ENCODE measurements around the gene SLC2A2.

The SLC2A2 gene

GRCh38 chr3:171028779-171029232 is 2.3 kb upstream of the SLC2A2 start:
- no peak for DNase-seq (ENCODE audit: low spot score)

DNA sequence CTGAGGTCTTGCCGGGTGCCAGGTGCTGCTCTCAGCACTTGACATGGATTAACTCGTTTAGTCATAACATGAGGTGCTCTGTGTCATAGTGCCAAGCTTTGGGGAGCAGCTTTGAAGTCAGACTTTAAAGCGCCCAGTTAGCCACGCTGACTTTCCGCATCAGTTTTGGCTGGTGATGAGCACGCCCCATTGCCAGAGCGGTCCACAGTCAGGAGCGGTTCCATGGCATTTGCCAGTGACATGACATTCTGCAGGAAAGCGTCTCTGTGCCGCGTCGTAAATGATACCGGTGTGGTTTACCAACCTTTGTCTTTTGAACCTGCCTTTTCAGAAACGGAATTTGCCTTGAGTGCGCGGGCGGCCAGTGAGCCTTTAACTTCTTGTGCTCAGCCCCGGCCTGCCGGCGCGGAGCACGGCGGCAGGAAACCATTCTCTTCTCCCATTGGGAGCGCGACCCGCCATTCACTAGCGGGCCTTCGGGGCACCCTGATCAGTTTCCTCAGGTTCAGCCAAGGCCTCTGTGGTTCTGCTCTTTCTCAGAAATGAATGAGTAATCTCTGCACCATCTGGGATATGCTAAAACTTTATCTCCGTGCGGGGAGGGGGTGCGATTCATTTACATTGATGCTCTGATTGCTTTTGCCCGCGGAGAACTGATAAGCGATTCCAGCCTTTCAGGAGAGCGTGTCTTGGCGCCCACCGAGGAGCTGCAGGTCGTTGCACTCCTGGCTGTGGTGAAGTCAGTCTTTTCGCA is 1.7 kb upstream of the SLC2A2 start:
- DNase-seq (ENCODE audit: low spot score): peak; percentile 62

DNA sequence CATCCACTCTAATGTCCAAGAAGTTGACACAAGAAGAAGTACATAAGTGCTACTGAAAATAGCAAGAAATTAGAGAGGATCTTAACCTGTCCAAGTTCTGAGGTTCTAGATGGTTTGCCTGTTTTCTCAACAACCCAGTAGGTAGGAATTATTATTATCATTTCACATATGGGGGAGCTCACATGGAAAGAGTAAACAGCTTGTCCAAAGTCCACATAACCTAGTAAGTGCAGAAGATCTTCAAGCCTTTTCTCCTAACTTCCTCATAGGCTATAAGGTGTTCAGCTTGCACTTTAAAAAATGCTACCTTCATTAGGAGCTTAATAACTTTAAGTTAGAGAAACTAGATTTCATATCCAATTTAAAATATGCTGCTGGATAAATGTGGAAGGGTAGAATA is 3.0 kb downstream of the SLC2A2 start:
- DNase-seq (ENCODE audit: low spot score): no peak

GRCh38 chr3:171021377-171021776 is 5.1 kb downstream of the SLC2A2 start:
- no peak for DNase-seq (ENCODE audit: low spot score)

DNA sequence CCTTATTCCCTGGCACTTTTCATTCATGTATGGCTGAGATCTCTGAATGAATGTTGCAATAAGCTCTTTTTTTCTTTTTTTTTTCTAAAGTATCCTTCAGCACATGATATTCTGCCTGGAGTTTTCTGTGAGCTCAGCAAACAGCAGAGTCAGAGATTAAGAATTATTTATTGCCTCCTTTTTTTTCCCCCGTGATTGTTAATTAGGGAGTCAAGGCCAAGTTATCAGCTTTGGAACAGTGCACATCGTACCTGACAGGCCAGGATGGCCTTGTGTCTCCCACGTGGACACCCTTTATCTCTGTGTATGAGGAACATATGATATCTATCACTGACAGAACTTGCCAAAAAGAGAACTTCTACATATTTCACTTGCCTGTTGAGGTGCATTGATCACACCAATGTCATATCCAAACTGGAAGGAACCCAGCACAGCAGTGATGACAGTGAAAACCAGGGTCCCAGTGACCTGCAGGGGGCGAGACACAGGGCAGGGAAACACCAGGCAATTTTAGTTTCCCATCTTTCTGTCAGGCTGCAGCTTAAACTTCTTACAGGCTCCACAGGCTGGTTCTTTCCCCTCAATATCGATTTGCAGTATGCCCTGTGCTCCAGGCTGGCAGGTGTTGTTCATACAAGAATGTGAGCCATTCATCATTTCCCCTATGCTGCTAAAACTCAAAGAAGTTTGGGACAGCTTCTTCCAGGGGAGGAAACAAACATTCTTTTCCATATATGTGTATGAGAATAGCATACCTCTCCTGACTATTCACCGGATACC is 8.2 kb downstream of the SLC2A2 start:
- no peak for DNase-seq (ENCODE audit: low spot score)

GRCh38 chr3:171013822-171014748 is 12.4 kb downstream of the SLC2A2 start:
- no peak for DNase-seq (ENCODE audit: low spot score)

GRCh38 chr3:171011873-171012336 is 14.6 kb downstream of the SLC2A2 start:
- no peak for DNase-seq (ENCODE audit: low spot score)

DNA sequence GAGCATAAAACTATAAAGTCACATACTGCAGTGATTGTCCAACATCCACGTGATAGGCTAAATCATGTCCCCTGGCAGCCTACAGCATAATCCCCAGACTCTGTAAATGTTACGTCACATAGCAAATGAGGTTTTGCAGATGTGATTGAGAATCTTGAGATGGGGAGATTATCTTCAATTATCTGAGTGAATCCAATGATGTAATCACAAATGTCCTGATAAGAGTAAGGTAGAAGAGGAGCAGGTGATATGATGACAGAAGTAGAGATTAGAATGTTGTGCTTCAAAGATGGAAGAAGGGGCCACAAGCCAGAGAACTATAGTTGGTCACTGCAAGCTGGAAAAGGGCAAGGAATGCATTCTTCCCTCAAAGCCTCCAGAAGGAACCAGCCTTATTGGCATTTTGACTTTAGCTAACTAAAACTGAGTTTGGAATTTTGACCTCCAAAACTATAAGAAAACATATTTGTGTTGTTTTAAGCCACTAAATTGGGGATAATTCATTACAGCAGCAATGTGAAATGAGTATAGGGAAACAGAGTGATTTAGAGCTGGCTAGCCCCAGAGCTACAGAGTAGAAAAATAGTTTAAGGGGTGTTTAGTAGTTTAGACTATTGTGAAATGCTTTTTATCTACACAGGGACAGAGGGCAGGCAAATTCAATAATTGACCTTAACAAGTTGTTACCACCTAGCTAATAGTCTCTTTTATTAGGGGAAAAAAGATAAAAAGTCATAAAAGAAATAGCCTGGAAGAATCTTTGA is 15.2 kb downstream of the SLC2A2 start:
- DNase-seq (ENCODE audit: low spot score): no peak

GRCh38 chr3:171007316-171007715 is 19.2 kb downstream of the SLC2A2 start:
- no peak for DNase-seq (ENCODE audit: low spot score)

GRCh38 chr3:171005648-171006047 is 20.9 kb downstream of the SLC2A2 start:
- no peak for DNase-seq (ENCODE audit: low spot score)

DNA sequence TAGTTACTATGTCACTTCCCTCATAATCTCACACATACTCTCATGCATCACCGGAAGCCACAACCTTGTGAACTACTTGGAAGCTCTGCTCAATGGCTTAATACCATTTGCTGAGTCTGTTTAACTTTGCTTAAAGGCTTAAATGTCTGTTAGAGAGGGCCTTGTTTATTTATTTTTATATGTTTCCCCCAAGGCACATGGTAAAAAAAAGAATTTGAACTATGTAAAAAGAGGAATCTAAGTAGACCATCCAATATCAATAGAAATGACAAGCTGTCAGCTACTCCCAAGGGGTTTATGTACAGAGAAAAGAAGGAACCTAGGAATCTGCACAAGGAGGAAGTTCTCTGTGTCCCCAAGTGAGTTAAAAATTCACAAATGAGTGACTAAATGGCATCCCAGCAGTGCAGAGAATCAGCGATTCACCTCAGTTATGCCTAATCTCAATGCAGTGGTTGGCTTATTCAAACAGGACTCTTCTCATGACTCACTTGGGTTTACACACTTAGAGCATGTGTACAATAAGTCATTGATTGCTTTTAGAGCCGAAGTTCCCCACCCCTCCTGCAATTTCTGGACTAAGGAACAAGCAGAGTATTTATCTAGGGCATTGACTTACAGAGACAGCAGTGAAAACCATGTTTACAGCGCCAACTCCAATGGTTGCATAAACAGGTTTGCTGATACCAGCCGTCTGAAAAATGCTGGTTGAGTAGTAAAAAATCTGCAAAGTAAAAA is 24.4 kb downstream of the SLC2A2 start:
- no peak for DNase-seq (ENCODE audit: low spot score)

DNA sequence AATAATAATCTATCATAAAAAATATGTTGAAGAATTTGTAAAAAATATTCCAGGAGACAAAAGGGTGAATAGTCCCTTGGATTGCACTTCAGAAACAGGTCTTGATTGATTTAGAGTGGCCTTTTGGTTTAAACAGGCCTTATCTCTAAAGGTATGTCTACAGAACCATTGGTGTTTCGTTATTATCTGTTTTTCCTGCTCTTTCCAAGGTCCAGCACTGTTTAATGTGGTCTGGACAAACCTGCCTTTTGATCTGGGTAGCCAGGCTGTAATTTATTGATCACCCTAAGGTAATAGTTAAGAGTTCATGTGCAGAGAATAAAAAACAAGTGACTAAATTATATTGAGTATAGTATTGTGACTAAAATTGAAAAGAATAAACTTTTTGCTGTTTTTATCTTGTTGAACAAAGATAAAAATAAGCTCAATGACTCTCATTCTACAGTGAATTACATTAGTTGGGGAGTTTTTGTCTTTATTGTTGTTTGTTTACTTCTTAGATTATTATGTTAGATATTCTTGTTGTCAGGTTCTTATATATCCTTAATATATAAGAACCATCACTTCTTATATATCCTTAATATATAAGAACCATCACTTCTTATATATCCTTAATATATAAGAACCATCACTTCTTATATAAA is 25.1 kb downstream of the SLC2A2 start:
- DNase-seq (ENCODE audit: low spot score): no peak

GRCh38 chr3:171000281-171000680 is 26.2 kb downstream of the SLC2A2 start:
- DNase-seq (ENCODE audit: low spot score): no peak

DNA sequence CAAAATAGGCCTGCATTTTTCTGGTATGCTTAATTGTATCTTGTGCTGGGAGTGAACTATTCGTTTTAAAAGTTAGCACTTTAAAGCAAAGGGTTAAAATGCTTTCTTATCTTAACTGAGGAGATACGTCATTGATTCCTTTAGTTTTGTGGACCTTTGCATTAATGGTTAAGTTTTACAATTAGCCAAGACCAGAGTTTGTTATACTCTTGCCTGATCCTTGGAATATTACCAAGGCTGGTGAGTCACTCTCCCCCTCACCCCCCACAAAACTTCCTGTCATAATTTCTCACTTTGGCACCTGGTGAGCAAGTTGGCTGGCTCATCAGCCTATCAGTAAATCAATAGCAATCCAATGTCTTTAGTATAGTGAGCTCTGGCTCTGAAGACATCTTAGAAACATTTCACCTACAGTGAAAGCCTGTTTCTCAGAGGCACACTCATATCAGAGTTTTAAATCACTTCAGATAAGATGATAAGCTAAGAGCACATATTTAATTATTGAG is 26.7 kb downstream of the SLC2A2 start:
- DNase-seq (ENCODE audit: low spot score): no peak

DNA sequence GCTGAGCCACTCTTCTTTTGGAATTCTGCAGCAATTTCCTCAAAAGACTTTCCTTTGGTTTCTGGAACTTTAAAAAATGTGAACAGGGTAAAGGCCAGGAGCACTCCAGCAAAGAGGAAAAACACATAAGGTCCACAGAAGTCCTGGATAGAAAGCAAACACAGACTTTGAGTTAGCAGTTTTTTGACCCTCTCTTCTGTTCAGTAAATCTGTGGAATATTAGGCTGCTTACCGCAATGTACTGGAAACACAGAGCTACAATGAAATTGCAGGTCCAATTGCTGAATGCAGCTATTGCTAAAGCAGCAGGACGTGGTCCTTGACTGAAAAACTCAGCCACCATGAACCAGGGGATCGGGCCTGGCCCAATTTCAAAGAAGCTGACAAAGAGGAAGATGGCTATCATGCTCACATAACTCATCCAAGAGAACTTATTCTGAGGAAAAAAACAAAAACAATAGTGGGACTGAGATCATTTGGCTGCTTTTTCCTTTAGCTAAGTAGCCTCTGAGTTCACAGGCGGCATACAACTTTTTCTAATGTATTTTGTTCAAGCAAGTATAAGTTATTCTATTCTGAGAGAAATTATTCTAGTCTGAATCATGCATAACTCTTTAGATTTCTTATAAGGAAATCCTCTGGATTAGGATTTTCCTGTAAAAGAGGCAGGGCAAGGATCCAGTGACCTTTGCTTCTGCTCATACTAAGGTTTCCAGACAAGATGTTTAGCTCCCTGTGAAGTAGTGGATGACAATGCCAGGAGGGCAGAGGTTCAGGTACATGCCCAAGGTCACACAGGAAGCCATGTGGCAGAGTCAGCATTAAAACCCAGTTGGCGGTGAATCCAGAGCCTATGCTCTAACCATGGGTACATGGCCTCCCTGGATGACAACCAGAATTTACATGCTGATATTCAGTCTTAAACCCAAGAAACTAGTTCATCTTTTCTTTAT is 28.3 kb downstream of the SLC2A2 start:
- DNase-seq (ENCODE audit: low spot score): no peak

DNA sequence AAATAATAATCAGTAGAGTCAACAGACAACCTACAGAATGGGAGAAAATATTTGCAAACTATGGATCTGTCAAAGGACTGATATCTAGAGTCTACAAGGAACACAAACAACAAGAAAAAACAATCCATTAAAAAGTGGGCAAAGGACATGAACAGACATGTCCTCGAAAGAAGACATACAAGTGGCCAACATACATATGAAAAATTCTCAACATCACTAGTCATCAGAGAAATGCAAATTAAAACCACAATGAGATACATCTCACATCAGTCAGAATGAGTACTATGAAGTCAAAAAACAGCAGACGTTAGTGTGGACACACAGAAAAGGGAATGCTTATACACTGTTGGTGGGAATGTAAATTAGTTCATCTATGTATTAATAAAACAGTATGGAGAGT is 33.7 kb downstream of the SLC2A2 start:
- DNase-seq (ENCODE audit: low spot score): no peak

GRCh38 chr3:170991664-170992063 is 34.9 kb downstream of the SLC2A2 start:
- DNase-seq (ENCODE audit: low spot score): no peak

DNA sequence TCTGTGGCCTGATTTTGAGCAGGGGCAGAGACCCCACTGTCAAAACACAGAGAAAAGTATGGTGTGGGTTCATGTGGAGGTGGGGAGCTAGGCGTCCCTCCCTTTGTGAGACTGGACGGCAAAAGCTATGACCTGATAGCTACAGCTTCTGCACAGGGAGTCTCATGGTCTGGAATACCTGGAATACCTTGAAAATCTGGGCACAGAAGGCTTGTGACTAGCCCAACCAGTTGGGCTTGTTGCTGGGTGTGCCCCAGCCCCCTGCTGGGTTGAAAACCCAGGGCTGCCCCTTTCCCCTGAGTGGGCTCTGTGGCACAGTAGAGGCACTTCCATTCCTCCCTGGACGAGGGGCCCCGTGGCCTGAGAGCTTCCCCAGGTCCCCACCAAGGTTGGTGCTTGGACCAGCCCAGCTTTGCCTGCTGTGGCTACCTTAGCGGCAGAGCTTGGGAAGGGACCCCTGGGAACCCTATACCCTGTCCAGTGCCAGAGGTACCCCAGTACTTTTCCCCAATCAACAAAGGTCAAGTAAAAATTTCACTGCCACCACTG is 37.3 kb downstream of the SLC2A2 start:
- DNase-seq (ENCODE audit: low spot score): no peak

- DNase-seq (ENCODE audit: low spot score): no peak
Measured at GRCh38 chr3:170988378-170988777, 38.1 kb downstream of the SLC2A2 start.

Data from D341Med (cell line).